Liver (tissue), 9 donors: ENCODE data around the gene ROBO2. TPM values are rescaled to one million over a fixed set of nuclear protein-coding genes. Genes with fewer than 3 reads are reported as not detected.

Experiments used
- DNase-seq: peaks from one replicate; pipeline ENCODE4 v3.0.0-alpha.2; 2017; ENCODE audit warnings: low spot score
- H3K27ac ChIP-seq, 2 donors: one replicate each; pipeline ENCODE4 v1.7.0; 2013; ENCODE audit warnings: inconsistent platforms in 2 of 2, low read length in 2 of 2, control low read depth in 1 of 2, low read depth in 1 of 2, mild to moderate bottlenecking in 1 of 2
- H3K27me3 ChIP-seq, 4 donors: one replicate each; pipeline versions ENCODE4 v1.6.1 to v1.7.0; 2013; ENCODE audit warnings: low read length in 3 of 4, inconsistent platforms in 1 of 4, mild to moderate bottlenecking in 1 of 4, moderate library complexity in 1 of 4; ENCODE audit not compliant: control insufficient read depth in 4 of 4, insufficient read depth in 4 of 4
- H3K36me3 ChIP-seq, 4 donors: one replicate each; pipeline versions ENCODE4 v1.6.1 to v1.7.0; 2013; ENCODE audit warnings: low read length in 3 of 4, mild to moderate bottlenecking in 3 of 4, low read depth in 1 of 4, moderate library complexity in 1 of 4; ENCODE audit not compliant: control insufficient read depth in 4 of 4, insufficient read depth in 3 of 4
- H3K4me1 ChIP-seq, 4 donors: one replicate each; pipeline versions ENCODE4 v1.6.1 to v1.7.0; 2013; ENCODE audit warnings: low read length in 3 of 4, mild to moderate bottlenecking in 3 of 4, moderate library complexity in 1 of 4; ENCODE audit not compliant: control insufficient read depth in 4 of 4, insufficient read depth in 4 of 4
- H3K4me3 ChIP-seq, 3 donors: one replicate each; pipeline versions ENCODE4 v1.6.1 to v1.7.0; 2013; ENCODE audit warnings: low read length in 3 of 3, control low read depth in 1 of 3, low read depth in 1 of 3, mild to moderate bottlenecking in 1 of 3
- H3K9ac ChIP-seq, 2 donors: one replicate each; pipeline ENCODE4 v1.7.0; 2013; ENCODE audit warnings: low read length in 2 of 2, mild to moderate bottlenecking in 2 of 2, moderate library complexity in 2 of 2, control low read depth in 1 of 2, low read depth in 1 of 2
- H3K9me3 ChIP-seq, 4 donors: one replicate each; pipeline versions ENCODE4 v1.6.1 to v1.7.0; 2013; ENCODE audit warnings: low read length in 3 of 4; ENCODE audit not compliant: control insufficient read depth in 4 of 4
- EGR1 ChIP-seq, 2 donors: IDR thresholded peaks; 2 replicates each; pipeline ENCODE4 v1.6.1; 2016 to 2018; ENCODE audit warnings: antibody characterized with exemption in 2 of 2, low read depth in 2 of 2
- FOXA1 ChIP-seq: IDR thresholded peaks from 2 replicates; pipeline ENCODE4 v1.6.1; 2016; ENCODE audit warnings: antibody characterized with exemption
- FOXA2 ChIP-seq: IDR thresholded peaks from 2 replicates; pipeline ENCODE4 v1.6.1; 2016; ENCODE audit warnings: antibody characterized with exemption
- GABPA ChIP-seq, 2 donors: IDR thresholded peaks in 1 of 2; conservative IDR thresholded peaks in 1 of 2; 2 replicates each; pipeline ENCODE4 v1.6.1; 2016; ENCODE audit warnings: antibody characterized with exemption in 2 of 2, mild to moderate bottlenecking in 1 of 2, moderate library complexity in 1 of 2
- HNF4A ChIP-seq, 2 donors: conservative IDR thresholded peaks; 2 replicates each; pipeline ENCODE4 v1.6.1; 2016; ENCODE audit warnings: antibody characterized with exemption in 2 of 2, mild to moderate bottlenecking in 2 of 2
- HNF4G ChIP-seq: IDR thresholded peaks from 2 replicates; pipeline ENCODE4 v1.6.1; 2016; ENCODE audit warnings: antibody characterized with exemption
- JUND ChIP-seq, 2 donors: IDR thresholded peaks; 2 replicates each; pipeline ENCODE4 v1.6.1; 2016; ENCODE audit warnings: antibody characterized with exemption in 2 of 2
- NR2F2 ChIP-seq: IDR thresholded peaks from 2 replicates; pipeline ENCODE4 v1.6.1; 2016; ENCODE audit warnings: antibody characterized with exemption
- RAD21 ChIP-seq, 2 donors: IDR thresholded peaks; 2 replicates each; pipeline ENCODE4 v1.6.1; 2016; ENCODE audit warnings: antibody characterized with exemption in 2 of 2, mild to moderate bottlenecking in 2 of 2
- RXRA ChIP-seq, 2 donors: IDR thresholded peaks; 2 replicates each; pipeline ENCODE4 v1.6.1; 2017 to 2018; ENCODE audit warnings: antibody characterized with exemption in 2 of 2, mild to moderate bottlenecking in 1 of 2
- SP1 ChIP-seq: IDR thresholded peaks from 2 replicates; pipeline ENCODE4 v1.6.1; 2018; ENCODE audit warnings: antibody characterized with exemption, mild to moderate bottlenecking
- TAF1 ChIP-seq: conservative IDR thresholded peaks from 2 replicates; pipeline ENCODE4 v1.6.1; 2016; ENCODE audit warnings: antibody characterized with exemption, mild to moderate bottlenecking
- YY1 ChIP-seq: IDR thresholded peaks from 2 replicates; pipeline ENCODE4 v1.6.1; 2016; ENCODE audit warnings: antibody characterized with exemption, mild to moderate bottlenecking
- WGBS: extraction: QIAGEN DNeasy Blood & Tissue Kit; methylation state at CpG from one replicate; pipeline ENCODE4 v1.1.7; 2013; 5-methylcytosine and 5-hydroxymethylcytosine counted together
- polyA plus RNA-seq, 2 donors: library from polyadenylated mRNA; stranded (reverse) in 1 of 2; unstranded in 1 of 2; fragments of 200-250 nt in 1 of 2; fragments of >200 nt in 1 of 2; fragmentation: Nextera tagmentation in 1 of 2; extraction: Ambion mirVana in 1 of 2; gene quantifications; one replicate each; pipeline versions ENCODE4 v1.2.1 to v1.2.3, GENCODE V29; 2013 to 2015
- total RNA-seq, 2 donors: library from RNA; depleted of rRNA; stranded (reverse); fragments of >200 nt; gene quantifications; one replicate each; pipeline ENCODE4 v1.2.3, GENCODE V29; 2014
- TF ChIP-seq, protein P1 (sequence below): IDR thresholded peaks from 2 replicates; pipeline ENCODE4 v1.6.1; 2016; ENCODE audit warnings: antibody characterized with exemption
- TF ChIP-seq, protein P2 (sequence below): IDR thresholded peaks from 2 replicates; pipeline ENCODE4 v1.6.1; 2016; ENCODE audit warnings: antibody characterized with exemption
- TF ChIP-seq, protein P3 (sequence below): fragments of 150-350 bp; IDR thresholded peaks from 2 replicates; pipeline ENCODE4 v1.5.1; 2017; ENCODE audit warnings: improper control_type of control experiment, low read depth, low read length; ENCODE audit not compliant: missing input control
- TF ChIP-seq, protein P4 (sequence below): IDR thresholded peaks from 2 replicates; pipeline ENCODE4 v1.6.1; 2016; ENCODE audit warnings: antibody characterized with exemption, mild to moderate bottlenecking
- TF ChIP-seq, protein P5 (sequence below): IDR thresholded peaks from 2 replicates; pipeline ENCODE4 v1.6.1; 2016; ENCODE audit warnings: antibody characterized with exemption
- donor health status: healthy.
- donor health status: healthy.
- donor health status: healthy.
- donor health status: healthy.
- donor health status: healthy.

ROBO2 gene, protein sequence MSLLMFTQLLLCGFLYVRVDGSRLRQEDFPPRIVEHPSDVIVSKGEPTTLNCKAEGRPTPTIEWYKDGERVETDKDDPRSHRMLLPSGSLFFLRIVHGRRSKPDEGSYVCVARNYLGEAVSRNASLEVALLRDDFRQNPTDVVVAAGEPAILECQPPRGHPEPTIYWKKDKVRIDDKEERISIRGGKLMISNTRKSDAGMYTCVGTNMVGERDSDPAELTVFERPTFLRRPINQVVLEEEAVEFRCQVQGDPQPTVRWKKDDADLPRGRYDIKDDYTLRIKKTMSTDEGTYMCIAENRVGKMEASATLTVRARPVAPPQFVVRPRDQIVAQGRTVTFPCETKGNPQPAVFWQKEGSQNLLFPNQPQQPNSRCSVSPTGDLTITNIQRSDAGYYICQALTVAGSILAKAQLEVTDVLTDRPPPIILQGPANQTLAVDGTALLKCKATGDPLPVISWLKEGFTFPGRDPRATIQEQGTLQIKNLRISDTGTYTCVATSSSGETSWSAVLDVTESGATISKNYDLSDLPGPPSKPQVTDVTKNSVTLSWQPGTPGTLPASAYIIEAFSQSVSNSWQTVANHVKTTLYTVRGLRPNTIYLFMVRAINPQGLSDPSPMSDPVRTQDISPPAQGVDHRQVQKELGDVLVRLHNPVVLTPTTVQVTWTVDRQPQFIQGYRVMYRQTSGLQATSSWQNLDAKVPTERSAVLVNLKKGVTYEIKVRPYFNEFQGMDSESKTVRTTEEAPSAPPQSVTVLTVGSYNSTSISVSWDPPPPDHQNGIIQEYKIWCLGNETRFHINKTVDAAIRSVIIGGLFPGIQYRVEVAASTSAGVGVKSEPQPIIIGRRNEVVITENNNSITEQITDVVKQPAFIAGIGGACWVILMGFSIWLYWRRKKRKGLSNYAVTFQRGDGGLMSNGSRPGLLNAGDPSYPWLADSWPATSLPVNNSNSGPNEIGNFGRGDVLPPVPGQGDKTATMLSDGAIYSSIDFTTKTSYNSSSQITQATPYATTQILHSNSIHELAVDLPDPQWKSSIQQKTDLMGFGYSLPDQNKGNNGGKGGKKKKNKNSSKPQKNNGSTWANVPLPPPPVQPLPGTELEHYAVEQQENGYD (N-terminal part only)
- 10 to 100 TPM in 1 of 2 donors, 1 to 10 TPM in 1; 1.9 to 19.4 TPM for total RNA-seq
- under 1 TPM; 0.22 to 0.30 TPM for polyA plus RNA-seq

DNA sequence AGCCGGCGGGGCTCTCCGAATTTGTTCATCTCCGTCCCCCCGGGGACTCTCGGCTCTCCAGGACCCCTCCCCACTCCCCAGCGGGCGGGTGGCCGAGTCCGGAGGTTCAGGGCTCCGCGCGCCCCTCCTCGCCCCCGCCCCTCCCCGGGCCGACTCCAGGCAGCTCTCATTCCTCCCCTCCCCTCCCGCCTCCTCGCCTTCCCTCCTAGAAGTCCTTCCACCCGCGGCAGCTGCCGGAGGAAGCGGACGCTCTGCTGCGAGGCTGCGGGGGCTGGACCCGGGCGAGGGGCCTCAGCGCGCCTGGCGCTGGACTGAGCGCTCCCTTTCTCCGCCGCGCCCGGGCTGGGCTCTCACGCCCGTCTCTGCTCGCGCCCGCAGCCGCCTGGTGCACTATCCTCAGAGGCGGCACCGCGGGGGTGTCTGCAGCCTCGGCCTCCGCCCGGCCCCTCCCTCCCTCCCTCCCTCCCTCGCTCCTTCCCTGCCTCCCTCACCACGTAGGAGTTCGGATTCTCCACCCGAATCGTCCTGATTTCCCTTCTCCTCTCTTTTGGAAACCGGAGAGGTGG is at the start of gene ROBO2:
Gene ROBO2, plus strand, starts transcription at position 494 of the 566 bp plus-strand sequence. CDS start 687 bp downstream, outside the sequence.
- H3K4me1 ChIP-seq = peaks cover 4 to 22% (median 17%) of the 10 kb centered on the region in 4 donors
- DNase-seq = peak; percentile 58
- whole genome bisulfite sequencing = 3% methylated on average over 54 of the region's 54 CpGs
- TF ChIP-seq, protein P1, sequence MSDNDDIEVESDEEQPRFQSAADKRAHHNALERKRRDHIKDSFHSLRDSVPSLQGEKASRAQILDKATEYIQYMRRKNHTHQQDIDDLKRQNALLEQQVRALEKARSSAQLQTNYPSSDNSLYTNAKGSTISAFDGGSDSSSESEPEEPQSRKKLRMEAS = no peak
- TF ChIP-seq EGR1 (IDR thresholded peaks at IDR 0.05; ENCODE audit: low read depth in 2 of 2) = no peak
- no peak for TF ChIP-seq TAF1
- H3K4me3 ChIP-seq = peak within 1 kb of the TSS in 2 of 3 donors; percentile 29 to 52
- H3K27me3 ChIP-seq = peaks cover 0 to 15% (median 6%) of the 10 kb centered on the region in 4 donors
- H3K36me3 ChIP-seq = no peaks in the 10 kb centered on the region
- no peak within 1 kb of the TSS for H3K27ac ChIP-seq
- H3K9me3 ChIP-seq = no peaks in the 10 kb centered on the region
- no peak within 1 kb of the TSS for H3K9ac ChIP-seq

DNA sequence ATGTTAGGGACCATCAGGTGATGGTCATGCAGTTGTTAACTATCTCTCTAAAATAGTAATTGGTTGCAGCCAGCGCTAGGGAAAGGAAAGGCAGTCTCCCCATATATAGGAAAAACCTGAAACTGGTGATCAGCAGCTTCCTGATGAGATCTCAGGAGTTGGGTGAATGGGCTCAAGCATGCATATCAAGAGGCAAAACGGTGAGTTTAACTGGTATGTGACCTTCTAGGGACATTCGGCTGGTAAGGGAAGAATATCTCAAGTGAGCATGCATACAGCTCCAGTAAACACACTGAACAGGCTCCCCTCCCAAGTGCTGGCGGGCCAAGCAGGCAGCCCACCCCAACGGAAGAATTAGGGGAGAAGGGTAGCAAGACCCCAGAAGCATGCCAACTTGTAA is 49.3 kb upstream of the ROBO2 start:
- H3K36me3 ChIP-seq = no peaks in the 10 kb centered on the region

More for the DNA sequence above, 49.3 kb upstream of the ROBO2 start:
- WGBS = 84% methylated on average over 5 of the region's 5 CpGs
- no peak for DNase-seq
- H3K9me3 ChIP-seq = no peaks in the 10 kb centered on the region
- TF ChIP-seq, protein P2, sequence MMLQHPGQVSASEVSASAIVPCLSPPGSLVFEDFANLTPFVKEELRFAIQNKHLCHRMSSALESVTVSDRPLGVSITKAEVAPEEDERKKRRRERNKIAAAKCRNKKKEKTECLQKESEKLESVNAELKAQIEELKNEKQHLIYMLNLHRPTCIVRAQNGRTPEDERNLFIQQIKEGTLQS = no peak
- TF ChIP-seq GABPA (IDR thresholded peaks at IDR 0.05 in 1 of 2, conservative IDR thresholded peaks at IDR 0.05 in 1 of 2) = no peak
- TF ChIP-seq FOXA2 = no peak
- no peak for TF ChIP-seq HNF4G
- TF ChIP-seq TAF1 = no peak
- no peak for TF ChIP-seq FOXA1
- TF ChIP-seq RAD21 (IDR thresholded peaks at IDR 0.05) = no peak
- TF ChIP-seq JUND (IDR thresholded peaks at IDR 0.05) = no peak
- TF ChIP-seq SP1 = no peak
- TF ChIP-seq, protein P3, sequence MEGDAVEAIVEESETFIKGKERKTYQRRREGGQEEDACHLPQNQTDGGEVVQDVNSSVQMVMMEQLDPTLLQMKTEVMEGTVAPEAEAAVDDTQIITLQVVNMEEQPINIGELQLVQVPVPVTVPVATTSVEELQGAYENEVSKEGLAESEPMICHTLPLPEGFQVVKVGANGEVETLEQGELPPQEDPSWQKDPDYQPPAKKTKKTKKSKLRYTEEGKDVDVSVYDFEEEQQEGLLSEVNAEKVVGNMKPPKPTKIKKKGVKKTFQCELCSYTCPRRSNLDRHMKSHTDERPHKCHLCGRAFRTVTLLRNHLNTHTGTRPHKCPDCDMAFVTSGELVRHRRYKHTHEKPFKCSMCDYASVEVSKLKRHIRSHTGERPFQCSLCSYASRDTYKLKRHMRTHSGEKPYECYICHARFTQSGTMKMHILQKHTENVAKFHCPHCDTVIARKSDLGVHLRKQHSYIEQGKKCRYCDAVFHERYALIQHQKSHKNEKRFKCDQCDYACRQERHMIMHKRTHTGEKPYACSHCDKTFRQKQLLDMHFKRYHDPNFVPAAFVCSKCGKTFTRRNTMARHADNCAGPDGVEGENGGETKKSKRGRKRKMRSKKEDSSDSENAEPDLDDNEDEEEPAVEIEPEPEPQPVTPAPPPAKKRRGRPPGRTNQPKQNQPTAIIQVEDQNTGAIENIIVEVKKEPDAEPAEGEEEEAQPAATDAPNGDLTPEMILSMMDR = no peak
- no peak for TF ChIP-seq HNF4A (conservative IDR thresholded peaks at IDR 0.05)
- TF ChIP-seq NR2F2 = no peak
- TF ChIP-seq, protein P4, sequence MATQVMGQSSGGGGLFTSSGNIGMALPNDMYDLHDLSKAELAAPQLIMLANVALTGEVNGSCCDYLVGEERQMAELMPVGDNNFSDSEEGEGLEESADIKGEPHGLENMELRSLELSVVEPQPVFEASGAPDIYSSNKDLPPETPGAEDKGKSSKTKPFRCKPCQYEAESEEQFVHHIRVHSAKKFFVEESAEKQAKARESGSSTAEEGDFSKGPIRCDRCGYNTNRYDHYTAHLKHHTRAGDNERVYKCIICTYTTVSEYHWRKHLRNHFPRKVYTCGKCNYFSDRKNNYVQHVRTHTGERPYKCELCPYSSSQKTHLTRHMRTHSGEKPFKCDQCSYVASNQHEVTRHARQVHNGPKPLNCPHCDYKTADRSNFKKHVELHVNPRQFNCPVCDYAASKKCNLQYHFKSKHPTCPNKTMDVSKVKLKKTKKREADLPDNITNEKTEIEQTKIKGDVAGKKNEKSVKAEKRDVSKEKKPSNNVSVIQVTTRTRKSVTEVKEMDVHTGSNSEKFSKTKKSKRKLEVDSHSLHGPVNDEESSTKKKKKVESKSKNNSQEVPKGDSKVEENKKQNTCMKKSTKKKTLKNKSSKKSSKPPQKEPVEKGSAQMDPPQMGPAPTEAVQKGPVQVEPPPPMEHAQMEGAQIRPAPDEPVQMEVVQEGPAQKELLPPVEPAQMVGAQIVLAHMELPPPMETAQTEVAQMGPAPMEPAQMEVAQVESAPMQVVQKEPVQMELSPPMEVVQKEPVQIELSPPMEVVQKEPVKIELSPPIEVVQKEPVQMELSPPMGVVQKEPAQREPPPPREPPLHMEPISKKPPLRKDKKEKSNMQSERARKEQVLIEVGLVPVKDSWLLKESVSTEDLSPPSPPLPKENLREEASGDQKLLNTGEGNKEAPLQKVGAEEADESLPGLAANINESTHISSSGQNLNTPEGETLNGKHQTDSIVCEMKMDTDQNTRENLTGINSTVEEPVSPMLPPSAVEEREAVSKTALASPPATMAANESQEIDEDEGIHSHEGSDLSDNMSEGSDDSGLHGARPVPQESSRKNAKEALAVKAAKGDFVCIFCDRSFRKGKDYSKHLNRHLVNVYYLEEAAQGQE = no peak
- TF ChIP-seq, protein P1 = no peak
- TF ChIP-seq RXRA (IDR thresholded peaks at IDR 0.05) = no peak
- no peak for TF ChIP-seq EGR1 (IDR thresholded peaks at IDR 0.05; ENCODE audit: low read depth in 2 of 2)
- TF ChIP-seq, protein P5, sequence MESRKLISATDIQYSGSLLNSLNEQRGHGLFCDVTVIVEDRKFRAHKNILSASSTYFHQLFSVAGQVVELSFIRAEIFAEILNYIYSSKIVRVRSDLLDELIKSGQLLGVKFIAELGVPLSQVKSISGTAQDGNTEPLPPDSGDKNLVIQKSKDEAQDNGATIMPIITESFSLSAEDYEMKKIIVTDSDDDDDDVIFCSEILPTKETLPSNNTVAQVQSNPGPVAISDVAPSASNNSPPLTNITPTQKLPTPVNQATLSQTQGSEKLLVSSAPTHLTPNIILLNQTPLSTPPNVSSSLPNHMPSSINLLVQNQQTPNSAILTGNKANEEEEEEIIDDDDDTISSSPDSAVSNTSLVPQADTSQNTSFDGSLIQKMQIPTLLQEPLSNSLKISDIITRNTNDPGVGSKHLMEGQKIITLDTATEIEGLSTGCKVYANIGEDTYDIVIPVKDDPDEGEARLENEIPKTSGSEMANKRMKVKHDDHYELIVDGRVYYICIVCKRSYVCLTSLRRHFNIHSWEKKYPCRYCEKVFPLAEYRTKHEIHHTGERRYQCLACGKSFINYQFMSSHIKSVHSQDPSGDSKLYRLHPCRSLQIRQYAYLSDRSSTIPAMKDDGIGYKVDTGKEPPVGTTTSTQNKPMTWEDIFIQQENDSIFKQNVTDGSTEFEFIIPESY = no peak
- TF ChIP-seq YY1 = no peak
- H3K27ac ChIP-seq = no peak overlapping the region
- no peaks in the 10 kb centered on the region for H3K4me1 ChIP-seq
- H3K4me3 ChIP-seq = no peak overlapping the region
- H3K9ac ChIP-seq = no peak overlapping the region
- no peaks in the 10 kb centered on the region for H3K27me3 ChIP-seq
